ENCODE results near the gene MGAT4A. TPM values are rescaled to one million over a fixed set of nuclear protein-coding genes. Genes with fewer than 3 reads are reported as not detected.

The MGAT4A gene
- total and polyA plus RNA-seq, 2 of the 8 experiments (the other 6 are each of a cell fraction or from before 2014, with no cell fraction given), result 1.4 to 7.7 TPM

DNA sequence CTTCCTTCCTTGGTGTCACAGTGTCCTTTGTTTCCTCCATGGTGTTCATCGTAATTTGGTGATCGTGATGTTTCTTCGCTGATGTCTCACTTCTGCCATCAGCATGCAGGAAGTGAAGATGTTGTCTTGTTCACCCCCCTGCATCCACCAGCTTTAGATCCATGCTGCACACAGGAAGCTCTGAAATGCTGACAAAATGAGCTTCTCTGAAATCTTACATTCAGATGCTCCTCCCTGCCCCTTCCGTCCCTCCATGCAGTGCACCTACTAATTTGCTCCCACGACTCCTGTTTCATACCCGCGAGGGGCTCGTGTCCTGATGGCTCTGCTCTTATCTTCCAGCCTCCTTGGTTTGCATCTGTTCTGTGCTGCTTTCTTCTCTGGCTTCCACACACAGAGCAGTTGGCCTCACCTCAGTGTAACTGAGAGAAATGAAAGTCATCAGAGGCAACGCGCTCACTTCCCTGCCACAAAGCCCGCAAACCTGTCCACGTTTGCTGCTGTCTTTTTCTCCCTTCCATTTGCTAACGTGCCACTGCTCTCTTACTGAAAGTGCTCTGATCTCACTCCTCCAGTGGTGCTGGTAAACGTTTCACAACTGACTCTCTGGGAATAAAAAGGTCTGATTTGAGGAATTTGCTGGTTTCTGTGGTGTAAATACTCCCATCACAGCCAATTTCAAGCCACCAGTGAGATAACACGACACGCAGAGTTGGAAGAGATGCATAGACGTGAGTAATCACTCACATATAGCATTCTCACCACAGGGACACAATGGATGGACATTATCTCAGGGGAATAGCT lies 41.0 kb upstream of the MGAT4A start (continued):
- TF ChIP-seq CHD7 (IDR thresholded peaks at IDR 0.05; ENCODE audit: insufficient replicate concordance, low read length), result no peak
- TF ChIP-seq EZH2 (IDR thresholded peaks at IDR 0.05; ENCODE audit: low read depth, low read length, severe bottlenecking), result no peak
- TF ChIP-seq EGR1 (IDR thresholded peaks at IDR 0.05; ENCODE audit: borderline replicate concordance, low read depth, low read length), result no peak
- TF ChIP-seq RBBP5 (IDR thresholded peaks at IDR 0.05; ENCODE audit: borderline replicate concordance, low read depth, low read length), result no peak
- TF ChIP-seq CBX8 (IDR thresholded peaks at IDR 0.05; ENCODE audit: borderline replicate concordance, low read depth, low read length), result no peak
- no peak for TF ChIP-seq RNF2 (IDR thresholded peaks at IDR 0.05; ENCODE audit: borderline replicate concordance, low read depth, low read length, missing control alignments, poor library complexity, severe bottlenecking)
- TF ChIP-seq TAF7 (optimal IDR thresholded peaks at IDR 0.05; ENCODE audit: borderline replicate concordance, low read depth, low read length), result no peak
- TF ChIP-seq HDAC6 (IDR thresholded peaks at IDR 0.05; ENCODE audit: low read depth, low read length), result no peak
- no peak for TF ChIP-seq ASH2L (IDR thresholded peaks at IDR 0.05; ENCODE audit: low read length)

Measured in H1 (cell line).